Nephron progenitor cell (in vitro differentiated cells): Measurements from ENCODE around the gene MON1A.
"Not testable (repeated sequence)": the region's sequence is repeated elsewhere in the genome, so short reads cannot be mapped to it uniquely, and the experiment has no call there.

Source experiments
- DNase-seq: peaks from one replicate; pipeline ENCODE4 v3.0.0; 2021
- H3K27ac Mint-ChIP-seq: 2 replicates; pipeline ENCODE4 v1.8.0; 2021; ENCODE audit warnings: mild to moderate bottlenecking, moderate library complexity, mixed read lengths
- H3K27me3 Mint-ChIP-seq: 2 replicates; pipeline ENCODE4 v1.8.0; 2021; ENCODE audit warnings: mild to moderate bottlenecking, low read depth, mixed read lengths; ENCODE audit not compliant: poor library complexity
- H3K36me3 Mint-ChIP-seq: 2 replicates; pipeline ENCODE4 v1.8.0; 2021; ENCODE audit warnings: low read depth, mixed read lengths
- H3K4me1 Mint-ChIP-seq: 2 replicates; pipeline ENCODE4 v1.8.0; 2021; ENCODE audit warnings: mixed read lengths
- H3K4me3 Mint-ChIP-seq: 2 replicates; pipeline ENCODE4 v1.8.0; 2021; ENCODE audit warnings: mild to moderate bottlenecking, moderate library complexity, mixed read lengths
- H3K9me3 Mint-ChIP-seq: 2 replicates; pipeline ENCODE4 v1.8.0; 2021; ENCODE audit warnings: mild to moderate bottlenecking, moderate library complexity, mixed read lengths
- CTCF ChIP-seq: fragments of 200-600 bp; sonication (generic); IDR thresholded peaks from 2 replicates; pipeline ENCODE4 v1.5.0; 2021; ENCODE audit warnings: antibody characterized with exemption

The MON1A gene

GRCh38 chr3:49939858-49940666 is 10.5 kb upstream of the MON1A start, which contains the start of gene RBM6:
RBM6 (plus strand) TSS chr3:49940150; CDS start chr3:49962642, 22,492 bp downstream.
- DNase-seq, result peak; percentile 91
- Mint-ChIP-seq H3K4me1 (peaks cover 28% of the 10 kb centered on the region), H3K36me3 (peaks cover 22% of the 10 kb centered on the region), H3K4me3 (peak within 1 kb of the TSS; percentile 98), H3K9me3 (peaks cover 6% of the 10 kb centered on the region), H3K27me3 (no peaks in the 10 kb centered on the region), H3K27ac (peak within 1 kb of the TSS; percentile 99)
- TF ChIP-seq CTCF, result no peak

- no peak for DNase-seq
- no peaks in the 10 kb centered on the region for H3K36me3 Mint-ChIP-seq
- no peak overlapping the region for H3K4me3 Mint-ChIP-seq
- H3K27ac Mint-ChIP-seq, result no peak overlapping the region
- no peak for TF ChIP-seq CTCF
- peaks cover 23% of the 10 kb centered on the region for H3K4me1 Mint-ChIP-seq
- H3K9me3 Mint-ChIP-seq, result no peaks in the 10 kb centered on the region
- no peaks in the 10 kb centered on the region for H3K27me3 Mint-ChIP-seq
Measured at GRCh38 chr3:49937090-49937489, 7.5 kb upstream of the MON1A start.

- not testable (repeated sequence) for H3K27me3 Mint-ChIP-seq, H3K36me3 Mint-ChIP-seq, H3K9me3 Mint-ChIP-seq, H3K4me3 Mint-ChIP-seq, H3K27ac Mint-ChIP-seq, DNase-seq
- H3K4me1 Mint-ChIP-seq, result peaks cover 40% of the 10 kb centered on the region
Measured at GRCh38 chr3:49932281-49932680, 2.7 kb upstream of the MON1A start.

GRCh38 chr3:49930922-49931321 is 1.3 kb upstream of the MON1A start:
- Mint-ChIP-seq H3K27me3 (peaks cover 2% of the 10 kb centered on the region), H3K36me3 (no peaks in the 10 kb centered on the region), H3K27ac (peak overlapping the region; percentile 38), H3K9me3 (no peaks in the 10 kb centered on the region), H3K4me1 (peaks cover 34% of the 10 kb centered on the region), H3K4me3 (peak overlapping the region; percentile 62)
- no peak for TF ChIP-seq CTCF
- DNase-seq, result peak; percentile 47

- H3K4me1 Mint-ChIP-seq, result peaks cover 34% of the 10 kb centered on the region
- no peaks in the 10 kb centered on the region for H3K36me3 Mint-ChIP-seq
- no peaks in the 10 kb centered on the region for H3K9me3 Mint-ChIP-seq
- TF ChIP-seq CTCF, result no peak
- H3K27ac Mint-ChIP-seq, result peak overlapping the region; percentile 90
- peak overlapping the region; percentile 88 for H3K4me3 Mint-ChIP-seq
- peaks cover 2% of the 10 kb centered on the region for H3K27me3 Mint-ChIP-seq
- DNase-seq, result no peak
Measured at GRCh38 chr3:49930168-49930690, 618 bp upstream of the MON1A start.

GRCh38 chr3:49928481-49929017 is 1.1 kb downstream of the MON1A start:
- Mint-ChIP-seq H3K27ac (no peak overlapping the region), H3K9me3 (no peaks in the 10 kb centered on the region), H3K36me3 (peaks cover 5% of the 10 kb centered on the region), H3K4me3 (peak overlapping the region; percentile 88), H3K27me3 (peaks cover 2% of the 10 kb centered on the region), H3K4me1 (peaks cover 34% of the 10 kb centered on the region)
- no peak for TF ChIP-seq CTCF
- DNase-seq, result no peak
